Glomerular endothelial cell (primary cell): Measurements from ENCODE around the gene ITGB3. TPM values are rescaled to one million over a fixed set of nuclear protein-coding genes. Genes with fewer than 3 reads are reported as not detected.

ENCODE experiments used
- DNase-seq: peaks from one replicate; pipeline ENCODE4 v3.0.0-alpha.2; 2011; ENCODE audit warnings: low read depth, low spot score; ENCODE audit errors: extremely low read depth
- total RNA-seq: library from RNA; depleted of rRNA; stranded (reverse); fragments of >200 nt; gene quantifications from 2 replicates; pipeline ENCODE4 v1.2.3, GENCODE V29; 2015

ITGB3 gene
- total RNA-seq, 1 donor from 2014 or later: 111 TPM

DNA sequence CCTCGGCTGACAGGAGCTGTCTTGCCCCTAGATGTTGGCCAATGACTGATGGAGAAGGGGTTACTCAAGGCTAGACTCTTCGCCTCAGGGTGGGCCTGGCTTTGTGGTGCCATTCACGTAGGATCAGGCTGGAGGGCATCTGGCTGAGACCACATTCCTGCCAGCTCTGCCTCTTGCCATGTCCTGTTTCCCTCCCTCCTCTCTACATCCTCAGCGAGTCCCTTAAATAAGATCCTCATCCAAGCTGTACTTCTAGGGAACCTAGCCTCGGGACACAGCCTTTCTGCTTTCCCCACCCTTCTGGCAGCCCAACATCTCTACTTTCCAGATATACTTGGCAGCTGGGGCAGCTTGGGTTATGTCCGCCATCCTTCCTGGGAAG, 42.2 kb downstream of the ITGB3 start:
- DNase-seq: no peak

DNA sequence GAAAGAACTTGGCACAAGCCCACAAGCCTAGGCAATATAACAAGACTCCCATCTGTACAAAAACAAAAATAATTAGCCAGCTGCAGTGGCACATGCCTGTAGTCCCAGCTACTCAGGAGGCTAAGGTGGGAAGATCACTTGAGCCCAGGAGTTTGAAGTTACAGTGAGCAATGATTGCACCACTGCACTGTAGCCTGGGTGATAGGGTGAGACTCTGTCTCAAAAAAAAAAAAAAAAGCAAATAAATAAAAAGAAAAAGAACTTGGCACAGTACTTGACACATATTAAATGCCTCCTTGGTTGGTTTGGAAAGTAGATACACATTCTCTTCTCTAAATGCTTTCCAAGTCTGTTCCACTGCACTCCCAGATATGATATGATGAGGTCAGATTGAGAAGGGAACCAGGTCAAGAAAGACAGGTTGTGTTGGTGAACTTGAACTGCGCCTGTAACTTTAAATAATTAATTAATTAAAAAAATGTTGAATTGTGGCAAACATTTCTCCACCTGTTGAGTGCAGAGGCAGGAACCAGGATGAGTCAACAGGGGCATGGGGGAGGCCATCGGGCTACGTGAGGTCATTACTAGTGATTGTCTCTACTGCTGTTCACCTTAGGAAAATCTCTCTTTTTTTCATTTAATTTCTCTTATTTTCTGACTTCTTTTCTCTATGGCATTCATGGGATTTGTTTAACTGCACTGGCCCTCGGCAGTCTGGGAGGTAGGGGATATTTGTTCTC, 44.2 kb downstream of the ITGB3 start:
- DNase-seq: no peak

DNA sequence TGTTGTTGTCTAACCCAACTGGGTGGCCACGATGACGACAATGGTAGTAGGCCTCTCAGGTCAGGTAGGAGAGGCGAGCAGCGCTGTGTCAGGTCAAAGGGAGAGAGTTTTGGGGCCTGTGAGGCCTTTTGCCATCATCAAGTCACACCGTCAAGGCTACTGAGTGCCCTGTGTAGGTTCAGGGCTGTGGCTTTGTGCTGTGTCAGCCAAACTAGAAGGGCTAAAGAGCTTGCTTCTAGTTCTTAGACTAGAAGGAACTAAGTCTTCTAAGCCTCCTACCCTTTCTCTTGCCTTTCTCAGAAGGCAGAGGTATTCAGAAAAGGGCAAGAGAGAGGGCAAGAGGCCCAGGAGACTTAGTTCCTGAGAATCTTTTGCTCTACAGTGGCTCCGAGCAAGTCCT, 45.1 kb downstream of the ITGB3 start:
- DNase-seq: no peak

DNA sequence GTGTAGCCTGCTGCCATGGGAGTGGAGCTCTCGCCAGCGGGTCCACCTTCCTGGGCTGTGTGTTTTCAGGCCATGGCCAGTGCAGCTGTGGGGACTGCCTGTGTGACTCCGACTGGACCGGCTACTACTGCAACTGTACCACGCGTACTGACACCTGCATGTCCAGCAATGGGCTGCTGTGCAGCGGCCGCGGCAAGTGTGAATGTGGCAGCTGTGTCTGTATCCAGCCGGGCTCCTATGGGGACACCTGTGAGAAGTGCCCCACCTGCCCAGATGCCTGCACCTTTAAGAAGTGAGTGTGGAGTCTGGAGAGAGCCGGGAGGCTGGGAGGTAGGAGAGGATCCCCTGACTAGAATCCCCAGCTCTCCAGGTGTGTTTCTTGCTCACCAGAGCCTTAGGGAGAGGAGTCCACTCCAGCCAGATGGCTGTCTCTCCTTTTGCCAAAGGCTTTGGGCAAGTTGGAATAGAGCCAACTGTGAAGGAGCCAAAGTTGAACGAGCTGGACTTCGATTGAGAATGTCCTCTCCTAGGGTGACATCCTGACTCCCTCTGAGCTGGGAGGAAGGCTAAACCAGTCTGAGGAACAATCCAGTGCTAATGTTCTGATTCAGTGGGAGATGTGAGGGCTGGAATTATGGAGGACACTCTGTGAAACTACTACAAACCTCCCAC, 45.7 kb downstream of the ITGB3 start:
- no peak for DNase-seq

DNA sequence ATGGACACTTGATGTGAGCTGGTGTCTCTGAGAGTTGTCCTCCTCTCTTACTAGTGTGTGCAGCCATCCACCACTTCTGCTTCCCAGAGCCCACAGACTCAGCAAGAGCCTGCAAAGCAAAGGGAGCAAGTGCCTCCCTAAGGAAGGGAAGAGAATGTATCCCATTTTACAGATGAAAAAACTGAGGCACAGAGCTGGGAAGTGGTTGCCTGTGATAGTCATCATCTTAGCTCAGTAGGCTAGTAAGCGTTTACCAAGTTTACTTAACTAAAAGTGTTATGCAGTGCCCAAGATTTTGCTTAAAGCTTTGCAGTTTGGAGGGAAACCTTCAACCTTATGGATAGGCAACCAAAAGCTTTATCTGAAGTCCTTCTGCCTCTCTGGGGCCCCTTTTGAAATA, 47.1 kb downstream of the ITGB3 start:
- no peak for DNase-seq

DNA sequence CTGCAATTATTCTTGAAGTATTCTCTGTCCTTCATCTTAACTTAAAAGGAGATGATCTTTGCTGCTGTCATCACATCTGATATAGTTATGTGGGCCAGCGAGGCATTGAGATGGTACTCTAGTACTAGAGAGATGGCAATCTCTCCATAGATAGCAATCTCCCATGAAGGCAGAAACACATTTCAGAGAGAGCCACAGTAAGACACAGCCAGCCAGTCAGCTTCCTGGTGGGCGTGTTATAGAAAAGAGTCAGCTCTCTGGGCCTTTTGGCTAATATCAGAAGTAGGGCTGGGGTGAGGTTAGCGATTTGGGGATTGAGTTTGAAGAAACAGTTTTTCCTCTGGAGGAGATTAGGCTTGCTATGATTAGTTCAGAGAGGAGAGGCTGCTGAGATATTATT, 47.5 kb downstream of the ITGB3 start:
- DNase-seq: no peak

DNA sequence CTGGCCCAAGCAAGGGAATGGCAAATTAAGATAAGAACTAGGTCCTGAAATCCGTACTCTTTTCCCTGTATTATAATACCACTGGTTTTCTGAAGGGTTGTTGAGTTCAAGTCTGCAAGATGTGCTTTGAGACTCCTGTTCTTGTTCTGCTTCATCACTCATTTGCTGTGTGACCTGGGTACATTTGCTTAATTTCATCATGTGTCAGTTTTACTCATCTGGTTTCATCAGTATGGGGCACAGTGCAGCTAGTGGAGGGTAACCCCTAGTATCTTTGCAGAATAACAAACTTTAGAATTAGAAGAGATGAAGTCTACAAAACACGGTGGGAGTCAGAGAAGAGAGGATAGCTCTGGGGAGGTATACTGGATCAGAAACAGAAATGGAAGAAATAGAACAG, 48.2 kb downstream of the ITGB3 start:
- DNase-seq: no peak

DNA sequence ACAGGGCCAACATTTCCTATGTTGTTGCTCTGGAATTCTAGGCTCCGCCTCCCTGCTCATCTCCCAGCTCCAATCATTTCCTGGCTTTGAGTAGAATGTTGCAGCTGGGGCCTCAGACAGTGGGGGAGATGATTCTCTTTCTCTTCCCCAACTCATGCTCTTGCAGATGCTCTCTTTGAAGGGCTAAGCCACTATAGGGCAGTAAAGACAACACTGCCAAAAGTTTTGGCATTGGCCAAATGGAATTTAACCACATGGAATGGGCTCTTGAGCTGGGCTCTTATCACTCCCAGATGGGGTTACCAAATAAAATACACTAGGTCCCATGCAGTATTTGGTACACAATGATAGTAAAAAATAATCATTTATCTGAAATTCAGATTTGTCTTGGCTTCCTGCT, 50.6 kb downstream of the ITGB3 start:
- DNase-seq: no peak

DNA sequence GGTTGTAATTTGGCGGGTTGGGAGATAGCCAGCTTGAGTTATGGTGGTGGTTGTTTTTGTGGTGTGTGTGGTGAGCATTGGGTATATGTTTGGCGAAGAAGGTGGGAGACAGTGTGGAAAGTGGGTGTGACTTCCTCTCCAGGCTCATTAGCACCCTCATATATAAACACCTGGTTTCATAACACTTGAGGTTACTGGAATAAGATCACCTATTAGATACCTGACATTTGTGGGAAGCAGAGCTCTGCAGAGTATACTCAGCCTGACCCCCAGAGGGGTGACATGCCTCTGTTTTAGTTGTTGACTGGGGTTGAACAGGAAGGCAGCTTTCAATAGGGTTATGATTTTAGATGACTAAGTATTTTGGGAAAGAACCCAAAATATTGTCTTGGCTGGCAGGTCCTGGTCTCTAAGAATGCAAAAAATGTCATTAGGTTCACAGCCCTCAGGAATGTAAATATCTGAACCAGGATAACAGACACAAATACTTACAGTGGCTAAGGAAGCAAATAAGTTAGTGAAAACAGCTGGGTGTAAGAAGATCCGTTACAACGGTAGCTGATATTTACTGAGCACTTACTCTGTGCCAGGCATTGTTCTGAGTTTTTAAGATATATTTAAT, 51.8 kb downstream of the ITGB3 start:
- DNase-seq: peak; percentile 96

DNA sequence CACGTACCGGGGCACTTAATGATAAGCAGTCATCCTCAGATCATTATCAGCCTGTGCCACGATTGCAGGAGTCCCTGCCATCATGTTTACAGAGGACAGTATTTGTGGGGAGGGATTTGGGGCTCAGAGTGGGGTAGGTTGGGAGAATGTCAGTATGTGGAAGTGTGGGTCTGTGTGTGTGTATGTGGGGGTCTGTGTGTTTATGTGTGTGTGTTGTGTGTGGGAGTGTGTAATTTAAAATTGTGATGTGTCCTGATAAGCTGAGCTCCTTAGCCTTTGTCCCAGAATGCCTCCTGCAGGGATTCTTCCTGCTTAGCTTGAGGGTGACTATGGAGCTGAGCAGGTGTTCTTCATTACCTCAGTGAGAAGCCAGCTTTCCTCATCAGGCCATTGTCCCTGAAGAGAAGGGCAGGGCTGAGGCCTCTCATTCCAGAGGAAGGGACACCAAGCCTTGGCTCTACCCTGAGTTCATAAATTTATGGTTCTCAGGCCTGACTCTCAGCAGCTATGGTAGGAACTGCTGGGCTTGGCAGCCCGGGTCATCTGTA, 56.6 kb downstream of the ITGB3 start:
- DNase-seq: no peak

DNA sequence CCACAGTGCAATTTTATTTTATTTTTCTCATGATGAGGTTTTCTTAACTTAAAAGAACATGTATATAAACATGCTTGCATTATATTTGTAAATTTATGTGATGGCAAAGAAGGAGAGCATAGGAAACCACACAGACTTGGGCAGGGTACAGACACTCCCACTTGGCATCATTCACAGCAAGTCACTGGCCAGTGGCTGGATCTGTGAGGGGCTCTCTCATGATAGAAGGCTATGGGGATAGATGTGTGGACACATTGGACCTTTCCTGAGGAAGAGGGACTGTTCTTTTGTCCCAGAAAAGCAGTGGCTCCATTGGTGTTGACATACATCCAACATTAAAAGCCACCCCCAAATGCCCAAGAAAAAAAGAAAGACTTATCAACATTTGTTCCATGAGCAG, 57.8 kb downstream of the ITGB3 start:
- no peak for DNase-seq

DNA sequence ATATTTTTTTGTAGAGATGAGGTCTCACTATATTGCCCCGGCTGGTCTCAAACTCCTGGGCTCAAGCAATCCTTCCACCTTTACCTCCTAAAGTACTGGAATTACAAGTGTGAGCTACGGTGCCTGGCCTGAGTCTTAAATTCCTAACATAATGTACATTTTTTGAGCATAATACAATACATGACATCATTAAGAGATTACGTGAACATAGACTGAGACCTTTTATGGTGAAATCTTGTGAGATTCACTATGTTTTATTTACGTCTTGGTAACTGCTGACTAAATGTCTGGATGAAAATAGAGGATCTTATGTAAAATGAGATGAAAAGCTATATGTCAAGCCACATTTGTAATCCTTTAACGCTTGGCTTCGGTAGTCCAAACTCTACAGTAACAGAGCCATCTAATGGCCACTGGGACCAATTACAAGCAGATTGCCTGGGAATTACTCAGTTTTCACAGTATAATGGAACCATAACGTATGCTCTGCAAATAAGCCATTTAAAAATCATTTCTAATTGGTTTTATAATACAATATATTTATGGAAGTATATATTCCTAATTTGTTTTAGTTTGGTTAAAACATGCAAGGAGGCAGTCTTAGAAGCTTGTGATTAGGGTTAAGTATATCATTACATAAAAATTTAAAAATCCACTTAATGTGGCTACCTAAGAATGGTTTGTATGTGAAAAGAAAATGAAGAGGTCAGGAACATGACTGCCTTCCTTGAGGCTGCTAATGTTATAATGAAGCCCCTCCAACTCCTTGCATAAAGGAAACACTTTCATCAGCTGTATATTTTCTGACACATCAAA, 62.0 kb downstream of the ITGB3 start:
- DNase-seq: no peak

DNA sequence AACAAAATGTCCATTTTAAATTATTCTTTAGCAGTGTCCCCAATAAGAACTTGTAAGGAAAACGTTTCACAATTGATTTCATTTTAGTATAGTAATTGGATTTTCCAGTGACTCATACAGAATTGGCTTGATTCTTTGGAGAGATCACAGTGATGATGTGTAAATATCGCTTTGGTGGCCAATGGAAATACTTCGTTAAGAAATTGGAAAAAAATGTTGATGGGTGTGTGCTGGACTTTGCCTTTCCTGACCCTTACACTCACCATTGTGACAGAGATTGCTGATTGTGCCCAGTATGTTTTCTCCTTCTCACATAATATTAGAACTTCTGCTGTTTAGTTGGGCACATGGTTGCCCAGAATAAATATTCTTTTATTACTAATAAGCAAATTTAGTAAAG, 62.7 kb downstream of the ITGB3 start:
- DNase-seq: no peak

DNA sequence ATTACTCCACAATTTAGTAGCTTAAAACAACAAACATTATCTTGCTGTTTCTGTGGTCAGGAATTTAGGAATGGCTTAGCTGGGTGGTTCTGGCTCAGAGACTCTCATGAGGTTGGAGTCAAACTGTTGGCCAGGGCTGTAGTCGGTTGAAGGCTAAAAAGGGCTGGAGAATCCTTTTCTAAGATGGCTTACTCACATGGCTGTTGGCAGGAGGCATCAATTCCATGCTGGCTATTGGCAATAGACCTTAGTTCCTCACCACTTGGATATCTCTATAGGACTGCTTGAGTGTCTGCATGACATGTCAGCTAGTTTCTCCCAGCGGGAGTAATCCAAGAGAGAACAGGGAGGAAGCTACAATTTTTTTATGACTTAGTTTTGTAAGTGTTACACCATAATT, 63.5 kb downstream of the ITGB3 start:
- no peak for DNase-seq

DNA sequence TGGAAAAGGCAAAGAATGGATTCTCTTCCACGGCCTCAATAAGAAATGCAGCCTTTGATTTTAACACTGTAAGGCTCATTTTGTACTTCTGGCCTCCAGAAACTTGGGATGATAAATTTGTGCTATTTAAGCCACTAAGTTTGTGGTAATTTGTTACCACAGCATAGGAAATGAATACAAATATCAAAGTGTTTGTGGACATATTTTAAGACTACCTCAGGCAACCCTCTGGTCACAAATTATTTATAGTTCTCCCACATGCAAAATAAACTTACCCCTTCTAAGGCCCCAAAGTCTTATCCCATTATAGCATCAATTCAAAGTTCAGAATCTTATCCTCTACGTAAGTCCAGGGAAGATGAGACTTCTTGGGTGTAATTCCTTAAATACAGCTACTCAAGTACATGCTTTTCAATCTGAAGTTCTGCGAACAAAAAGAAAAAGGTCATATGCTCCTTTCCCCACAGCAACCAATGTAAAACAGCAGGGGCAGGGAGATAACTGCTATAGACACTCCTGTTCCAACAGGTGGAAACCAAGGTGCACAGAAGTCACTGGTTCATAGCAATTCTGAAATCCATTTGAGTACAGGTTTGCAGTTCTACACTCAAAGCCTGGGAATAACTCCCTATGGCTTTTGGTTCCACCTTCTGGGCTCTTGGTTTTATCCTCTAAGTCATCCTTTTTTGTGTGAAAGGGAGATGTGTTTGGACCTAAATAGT, 64.7 kb downstream of the ITGB3 start:
- DNase-seq: no peak

DNA sequence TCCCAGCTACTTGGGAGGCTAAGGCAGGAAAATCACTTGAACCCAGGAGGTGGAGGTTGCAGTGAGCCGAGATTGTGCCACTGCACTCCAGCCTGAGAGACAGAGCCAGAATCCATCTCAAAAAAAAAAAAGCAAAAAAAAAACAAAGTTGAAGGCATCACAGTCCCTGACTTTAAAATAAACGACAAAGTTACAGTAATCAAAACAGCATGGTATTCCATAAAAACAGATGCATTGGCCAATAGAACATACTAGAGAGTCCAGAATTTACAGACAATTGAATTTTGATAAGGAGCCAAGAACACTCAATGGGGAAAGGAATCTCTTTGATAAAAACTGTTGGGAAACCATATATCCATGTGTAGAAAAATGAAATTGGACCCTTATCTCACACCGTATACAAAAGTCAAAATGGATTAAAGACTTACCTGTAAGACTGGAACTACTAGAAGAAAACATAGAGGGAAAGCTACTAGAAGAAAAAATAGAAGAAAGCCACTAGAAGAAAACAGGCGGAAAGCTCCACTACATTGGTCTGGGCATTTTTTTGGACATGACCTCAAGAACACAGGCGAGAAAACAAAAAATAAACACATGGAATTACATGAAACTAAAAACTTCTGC, 67.4 kb downstream of the ITGB3 start:
- DNase-seq: no peak

DNA sequence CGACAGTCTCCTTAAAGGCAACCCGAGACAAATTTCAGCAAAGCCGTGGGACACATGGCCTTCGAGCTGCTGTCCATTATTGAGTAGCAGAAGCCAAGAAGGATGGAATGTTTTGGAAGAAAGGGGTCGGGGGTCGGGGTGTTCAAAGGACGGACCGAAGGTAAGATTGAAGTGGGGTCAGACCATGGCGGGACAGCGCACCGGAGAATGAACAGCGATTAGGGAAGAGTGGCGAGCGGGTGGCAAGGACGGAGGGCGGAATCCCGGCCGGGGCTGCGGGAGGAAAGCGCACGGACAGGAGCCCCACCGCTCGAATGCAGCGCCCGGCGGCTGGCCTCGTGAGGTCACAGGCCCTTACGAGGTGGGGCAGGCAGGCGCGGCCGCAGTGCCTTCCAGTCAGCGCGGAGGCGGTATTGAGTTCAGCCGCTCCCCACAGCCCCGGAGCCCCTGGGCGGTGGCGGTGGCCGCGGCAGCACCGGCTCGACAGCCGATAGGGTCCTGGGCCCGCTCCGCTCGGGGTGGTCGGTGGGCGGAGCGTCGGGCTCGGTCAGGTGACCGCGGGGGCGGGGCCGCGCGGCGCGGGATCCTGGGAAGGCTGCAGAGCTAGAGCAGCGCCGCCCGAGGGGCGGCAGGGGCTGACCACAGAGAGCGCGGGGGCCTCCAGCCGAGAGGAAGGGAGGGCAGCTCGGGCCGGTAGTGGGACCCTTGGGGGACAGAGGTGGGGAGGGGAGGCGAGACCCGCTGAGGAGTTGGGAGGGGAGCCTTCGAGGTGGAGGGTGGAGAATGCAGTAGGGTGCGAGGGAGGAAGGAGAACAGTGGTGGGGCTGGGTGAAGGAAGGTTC, 70.0 kb downstream of the ITGB3 start, which contains the start of gene EFCAB13:
TSS of gene EFCAB13 (plus strand) at position 574 of the 842 bp plus-strand sequence. CDS start 4,399 bp downstream, outside the sequence.
- no peak for DNase-seq

DNA sequence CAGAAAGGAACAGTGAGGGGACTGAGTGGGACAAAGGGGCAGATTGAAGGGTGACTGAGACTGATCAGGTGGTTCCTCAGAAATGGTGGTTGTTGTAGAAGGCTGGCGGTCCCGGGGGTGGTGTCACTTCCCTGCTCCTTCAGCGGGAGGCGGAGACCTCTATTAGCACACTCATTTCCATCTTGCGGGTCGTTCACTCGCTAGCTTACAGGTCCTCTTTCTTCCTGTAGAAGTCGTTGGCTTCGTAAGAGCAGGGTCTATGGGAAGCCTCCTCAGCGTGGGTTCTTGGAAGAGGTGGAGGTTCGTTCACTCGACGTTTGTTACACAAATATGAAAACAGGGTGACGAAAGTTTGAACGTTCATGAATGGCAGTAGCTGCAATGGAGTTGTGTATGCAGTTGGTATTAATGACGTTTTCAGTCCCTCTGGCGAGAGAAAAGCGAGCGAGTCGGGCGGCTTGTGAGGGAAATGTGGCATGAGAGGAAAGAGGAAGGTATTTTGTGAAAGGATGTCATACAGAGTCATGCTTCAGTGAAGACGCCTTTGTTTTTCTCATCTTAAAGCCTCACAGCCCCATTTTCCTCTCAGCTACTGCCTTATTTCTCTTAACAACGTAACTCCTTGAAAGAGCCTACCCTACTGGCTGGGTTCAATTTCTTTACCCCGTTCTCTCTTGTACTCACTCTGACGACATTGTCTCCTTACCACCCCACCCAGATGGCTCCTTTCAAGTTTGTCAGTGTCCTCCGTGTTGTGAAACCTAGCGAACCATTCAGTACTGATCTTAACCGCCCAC, 70.8 kb downstream of the ITGB3 start:
- no peak for DNase-seq
